IMR-90 (cell line): ENCODE measurements around the gene CTTN. TPM values are rescaled to one million over a fixed set of nuclear protein-coding genes. Genes with fewer than 3 reads are reported as not detected.

Source experiments
- ATAC-seq: fragments of 200-7000 bp; cut with Tn5 transposase; 2 replicates; pipeline ENCODE4 v1.9.1; 2020; ENCODE audit warnings: low read depth, mild to moderate bottlenecking, moderate library complexity
- BruUV-seq: library from RNA; stranded (reverse); fragments of 400-500 nt; replicated peaks from 2 replicates; lab custom pipeline; 2021; lab: Mats Ljungman, UMichigan
- CTCF ChIA-PET: fragments of 300-600 bp; formaldehyde crosslinking; extraction: SDS; loops from one replicate; lab custom pipeline; 2021; ENCODE audit warnings: antibody characterized with exemption; lab: Yijun Ruan, JAX
- POLR2A ChIA-PET: fragments of 300-600 bp; sonication (Branson Sonifier 250); formaldehyde crosslinking; loops from one replicate; lab custom pipeline; 2022; ENCODE audit warnings: antibody characterized with exemption; ENCODE audit not compliant: unreplicated experiment; lab: Charles Lee
- DNase-seq: peaks from one replicate; pipeline ENCODE4 v3.0.0; 2013
- H2AFZ ChIP-seq: replicated peaks from 2 replicates; pipeline ENCODE3; 2013; ENCODE audit warnings: low read length, mild to moderate bottlenecking; ENCODE audit not compliant: poor library complexity
- H2AK5ac ChIP-seq: 2 replicates; pipeline ENCODE4 v1.6.1; 2013; ENCODE audit warnings: low read depth, low read length, inconsistent platforms
- H2AK9ac ChIP-seq: replicated peaks from 2 replicates; pipeline ENCODE3; 2013; ENCODE audit warnings: mild to moderate bottlenecking, low read depth, low read length, moderate library complexity; ENCODE audit not compliant: poor library complexity
- H2BK120ac ChIP-seq: 2 replicates; pipeline ENCODE4 v1.6.1; 2013; ENCODE audit warnings: low read depth, low read length, inconsistent platforms
- H2BK15ac ChIP-seq: 3 replicates; pipeline ENCODE4 v1.6.1; 2013; ENCODE audit warnings: low read depth, low read length, inconsistent platforms
- H2BK20ac ChIP-seq: 2 replicates; pipeline ENCODE4 v1.6.1; 2013; ENCODE audit warnings: low read depth, mild to moderate bottlenecking, inconsistent platforms, low read length, moderate library complexity
- H2BK5ac ChIP-seq: 2 replicates; pipeline ENCODE4 v1.6.1; 2013; ENCODE audit warnings: mild to moderate bottlenecking, low read depth, low read length, inconsistent platforms; ENCODE audit not compliant: poor library complexity, severe bottlenecking
- H3K14ac ChIP-seq: replicated peaks from 2 replicates; pipeline ENCODE4 v1.6.1; 2013; ENCODE audit warnings: low read depth, low read length, inconsistent platforms
- H3K18ac ChIP-seq: 2 replicates; pipeline ENCODE4 v1.6.1; 2013; ENCODE audit warnings: low read depth, low read length, control low read depth
- H3K23ac ChIP-seq: 2 replicates; pipeline ENCODE4 v1.6.1; 2013; ENCODE audit warnings: low read depth, low read length, inconsistent platforms
- H3K27ac ChIP-seq: 2 replicates; pipeline ENCODE4 v1.5.1; 2013; ENCODE audit warnings: mild to moderate bottlenecking, control low read depth, low read length; ENCODE audit not compliant: insufficient read depth
- H3K27me3 ChIP-seq: 2 replicates; pipeline ENCODE4 v1.6.1; 2013; ENCODE audit warnings: low read length; ENCODE audit not compliant: control insufficient read depth, insufficient read depth
- H3K36me3 ChIP-seq: 2 replicates; pipeline ENCODE4 v1.6.1; 2013; ENCODE audit warnings: low read length, mixed read lengths; ENCODE audit not compliant: control insufficient read depth, insufficient read depth
- H3K4ac ChIP-seq: 2 replicates; pipeline ENCODE4 v1.6.1; 2013; ENCODE audit warnings: low read depth, low read length, inconsistent platforms
- H3K4me1 ChIP-seq: 2 replicates; pipeline ENCODE4 v1.6.1; 2013; ENCODE audit warnings: low read length, mixed read lengths; ENCODE audit not compliant: control insufficient read depth, insufficient read depth
- H3K4me2 ChIP-seq: 2 replicates; pipeline ENCODE4 v1.6.1; 2013; ENCODE audit warnings: low read depth, mild to moderate bottlenecking, control low read depth, low read length, moderate library complexity
- H3K4me3 ChIP-seq: 2 replicates; pipeline ENCODE4 v1.5.1; 2013; ENCODE audit warnings: low read depth, mild to moderate bottlenecking, control low read depth, low read length, moderate library complexity; ENCODE audit not compliant: insufficient read depth
- H3K56ac ChIP-seq: 2 replicates; pipeline ENCODE4 v1.6.1; 2013; ENCODE audit warnings: low read length, inconsistent platforms; ENCODE audit not compliant: insufficient read depth; ENCODE audit errors: extremely low read depth
- H3K79me1 ChIP-seq, 2 experiments: 2 replicates each; pipeline ENCODE4 v1.6.1; 2013; ENCODE audit warnings: low read length in 2 of 2, inconsistent platforms in 1 of 2, low read depth in 1 of 2
- H3K9ac ChIP-seq: 2 replicates; pipeline ENCODE4 v1.6.1; 2013; ENCODE audit warnings: low read depth, low read length, control low read depth
- H3K9me1 ChIP-seq: 2 replicates; pipeline ENCODE4 v1.6.1; 2013; ENCODE audit warnings: low read length, inconsistent platforms; ENCODE audit not compliant: insufficient read depth
- H3K9me3 ChIP-seq: 2 replicates; pipeline ENCODE4 v1.6.1; 2013; ENCODE audit warnings: low read length; ENCODE audit not compliant: control insufficient read depth, insufficient read depth
- H4K20me1 ChIP-seq: 2 replicates; pipeline ENCODE4 v1.6.1; 2013; ENCODE audit warnings: low read length, inconsistent platforms; ENCODE audit not compliant: insufficient read depth
- H4K5ac ChIP-seq: 2 replicates; pipeline ENCODE4 v1.6.1; 2013; ENCODE audit warnings: mild to moderate bottlenecking, low read depth, low read length, control low read depth
- H4K8ac ChIP-seq, 2 experiments: 2 replicates each; pipeline ENCODE4 v1.6.1; 2013; ENCODE audit warnings: low read depth in 2 of 2, low read length in 2 of 2, control low read depth in 1 of 2, inconsistent platforms in 1 of 2
- H4K91ac ChIP-seq: 2 replicates; pipeline ENCODE4 v1.6.1; 2013; ENCODE audit warnings: low read depth, low read length, inconsistent platforms; ENCODE audit not compliant: insufficient read depth
- BHLHE40 ChIP-seq: fragments of 150-350 bp; IDR thresholded peaks from 2 replicates; pipeline ENCODE4 v1.6.1; 2016; ENCODE audit warnings: mild to moderate bottlenecking, low read depth, low read length
- CEBPB ChIP-seq: IDR thresholded peaks from 2 replicates; pipeline ENCODE4 v1.6.1; 2012; ENCODE audit warnings: low read depth, low read length, improper control_type of control experiment
- CHD1 ChIP-seq: IDR thresholded peaks from 2 replicates; pipeline ENCODE4 v1.6.1; 2012; ENCODE audit warnings: low read depth, low read length, improper control_type of control experiment
- CTCF ChIP-seq: conservative IDR thresholded peaks from 2 replicates; pipeline ENCODE4 v1.5.1; 2012; ENCODE audit warnings: mild to moderate bottlenecking, low read depth, low read length, improper control_type of control experiment
- ELK1 ChIP-seq: fragments of 150-350 bp; IDR thresholded peaks from 2 replicates; pipeline ENCODE4 v1.6.1; 2016; ENCODE audit warnings: low read depth, mild to moderate bottlenecking, low read length, moderate library complexity, borderline replicate concordance
- FOS ChIP-seq: fragments of 150-350 bp; IDR thresholded peaks from 2 replicates; pipeline ENCODE4 v1.6.1; 2016; ENCODE audit warnings: low read depth, low read length
- MAFK ChIP-seq: IDR thresholded peaks from 2 replicates; pipeline ENCODE4 v1.6.1; 2012; ENCODE audit warnings: low read depth, low read length, improper control_type of control experiment
- MAZ ChIP-seq: IDR thresholded peaks from 2 replicates; pipeline ENCODE4 v1.6.1; 2012; ENCODE audit warnings: low read depth, mild to moderate bottlenecking, low read length, improper control_type of control experiment, moderate library complexity, borderline replicate concordance
- MXI1 ChIP-seq: IDR thresholded peaks from 2 replicates; pipeline ENCODE4 v1.6.1; 2012; ENCODE audit warnings: low read depth, mild to moderate bottlenecking, low read length, moderate library complexity, borderline replicate concordance
- NFE2L2 ChIP-seq: fragments of 150-350 bp; IDR thresholded peaks from 2 replicates; pipeline ENCODE4 v1.6.1; 2016; ENCODE audit warnings: low read depth, mild to moderate bottlenecking, low read length
- POLR2A ChIP-seq: IDR thresholded peaks from 2 replicates; pipeline ENCODE4 v1.6.1; 2012; ENCODE audit warnings: mild to moderate bottlenecking, low read depth, low read length
- RAD21 ChIP-seq: IDR thresholded peaks from 2 replicates; pipeline ENCODE4 v1.6.1; 2012; ENCODE audit warnings: low read length, improper control_type of control experiment
- RCOR1 ChIP-seq: IDR thresholded peaks from 2 replicates; pipeline ENCODE4 v1.6.1; 2012; ENCODE audit warnings: mild to moderate bottlenecking, low read length, improper control_type of control experiment; ENCODE audit not compliant: insufficient replicate concordance
- RFX5 ChIP-seq: IDR thresholded peaks from 2 replicates; pipeline ENCODE4 v1.8.0; 2012; ENCODE audit warnings: low read depth, mild to moderate bottlenecking, low read length, moderate library complexity
- SMC3 ChIP-seq: fragments of 150-350 bp; IDR thresholded peaks from 2 replicates; pipeline ENCODE4 v1.6.1; 2016; ENCODE audit warnings: low read depth, mild to moderate bottlenecking, antibody characterized with exemption, low read length, moderate library complexity
- USF2 ChIP-seq: fragments of 150-350 bp; IDR thresholded peaks from 2 replicates; pipeline ENCODE4 v1.6.1; 2017; ENCODE audit warnings: mild to moderate bottlenecking, antibody characterized with exemption, low read length, low read depth
- WGBS, 2 experiments: methylation state at CpG; one replicate each; pipeline versions ENCODE4 v1.1.5 to v1.1.7; 2013; ENCODE audit warnings: missing lambda C conversion rate in 2 of 2; ENCODE audit not compliant: insufficient read length in 1 of 2; ENCODE audit errors: extremely low coverage in 2 of 2; 5-methylcytosine and 5-hydroxymethylcytosine counted together
- dilution Hi-C: fragments of 300-500 bp; cut with HindIII; formaldehyde crosslinking; loops from one replicate; pipeline ENCODE4 v1.14.3; 2018; ENCODE audit warnings: low sequenced_read_pairs; ENCODE audit not compliant: unreplicated experiment
- in situ Hi-C: fragments of 300-500 bp; cut with MboI; formaldehyde crosslinking; loops from 3 replicates; pipeline ENCODE4 v1.14.3; 2019; ENCODE audit warnings: low sequenced_read_pairs, inconsistent platforms, mixed read lengths
- intact Hi-C: fragments of 100-400 bp; cut with micrococcal nuclease; formaldehyde crosslinking; loops from 2 replicates; pipeline ENCODE4 v1.10.0; 2022
- polyA plus RNA-seq, 3 experiments: library from polyadenylated mRNA; depleted of rRNA; stranded (reverse); fragments of >200 nt; gene quantifications; 2 replicates each; pipeline ENCODE4 v1.2.3, GENCODE V29; 2012; ENCODE audit warnings: low replicate concordance in 1 of 3
- total RNA-seq: library from RNA; depleted of rRNA; stranded (reverse); fragments of >200 nt; gene quantifications from 2 replicates; pipeline ENCODE4 v1.2.3, GENCODE V29; 2012

CTTN gene
- total and polyA plus RNA-seq, 2 of the 4 experiments (the other 2 are of a cell fraction) = 287 to 296 TPM

GRCh38 chr11:70371241-70371640 is 27.1 kb upstream of the CTTN start:
- Histone ChIP-seq H4K8ac (no peak overlapping the region), H3K14ac (no peak overlapping the region), H3K27ac (no peak overlapping the region), H4K5ac (no peak overlapping the region), H3K79me1 (peaks cover 3 to 25% of the 10 kb centered on the region in 2 experiments; a peak in 3 of 4 replicates), H2AK5ac (no peak overlapping the region), H3K9ac (no peak overlapping the region), H4K91ac (no peak overlapping the region), H2AFZ (no peak overlapping the region), H3K4me3 (no peak overlapping the region), H2BK15ac (no peak overlapping the region), H2AK9ac (no peak overlapping the region), H2BK5ac (peak overlapping the region; percentile 46), H2BK120ac (no peak overlapping the region), H3K18ac (no peak overlapping the region), H3K4ac (no peak overlapping the region), H3K56ac (no peak overlapping the region), H3K9me1 (peaks cover 8% of the 10 kb centered on the region; the same call in 1 of the 2 replicates), H4K20me1 (peaks cover 15% of the 10 kb centered on the region), H3K4me1 (peaks cover 5% of the 10 kb centered on the region), H2BK20ac (no peak overlapping the region), H3K9me3 (no peaks in the 10 kb centered on the region), H3K23ac (no peak overlapping the region), H3K27me3 (no peaks in the 10 kb centered on the region), H3K36me3 (peaks cover 16% of the 10 kb centered on the region), H3K4me2 (no peak overlapping the region)
- ChIA-PET CTCF (no interaction called here), POLR2A (no interaction called here)
- intact Hi-C loops = no loop called here
- peak; percentile 18 for DNase-seq
- no peak for ATAC-seq
- no TSS peak for BruUV-seq
- dilution Hi-C loops = no loop called here
- 85% methylated on average over 4 of the region's 5 CpGs; no CpG with 5 or more reads in 1 of the 2 experiments for WGBS, 2 experiments
- in situ Hi-C loops = no loop called here
- TF ChIP-seq USF2 = no peak
- TF ChIP-seq CHD1 = no peak
- no peak for TF ChIP-seq SMC3
- no peak for TF ChIP-seq CTCF
- no peak for TF ChIP-seq RCOR1
- no peak for TF ChIP-seq ELK1
- TF ChIP-seq CEBPB = no peak
- TF ChIP-seq POLR2A = no peak
- TF ChIP-seq FOS = no peak
- no peak for TF ChIP-seq MAFK
- no peak for TF ChIP-seq MXI1
- no peak for TF ChIP-seq RAD21
- no peak for TF ChIP-seq NFE2L2
- TF ChIP-seq MAZ = no peak
- TF ChIP-seq BHLHE40 = no peak
- no peak for TF ChIP-seq RFX5
